ENCODE data around the gene NRIP2.

Gene NRIP2

DNA sequence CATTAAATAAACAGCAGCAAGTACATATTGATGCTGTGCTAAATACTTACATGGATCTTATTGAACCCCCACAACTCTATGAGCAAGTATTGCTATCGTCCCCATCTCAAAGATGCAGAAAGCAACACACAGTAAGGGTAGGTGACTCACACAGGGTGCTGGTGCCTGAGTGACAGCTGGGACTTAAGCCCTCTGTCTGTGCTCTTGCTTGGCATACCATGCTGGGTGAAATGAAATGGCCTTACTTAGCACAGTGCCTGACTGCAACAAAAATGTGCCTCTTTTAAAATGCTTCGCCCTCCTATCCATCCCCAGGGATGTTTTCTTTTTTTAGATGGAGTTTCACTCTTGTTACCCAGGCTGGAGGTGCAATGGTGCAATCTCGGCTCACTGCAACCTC lies 21.2 kb upstream of the NRIP2 start:
- TF ChIP-seq, protein P1, sequence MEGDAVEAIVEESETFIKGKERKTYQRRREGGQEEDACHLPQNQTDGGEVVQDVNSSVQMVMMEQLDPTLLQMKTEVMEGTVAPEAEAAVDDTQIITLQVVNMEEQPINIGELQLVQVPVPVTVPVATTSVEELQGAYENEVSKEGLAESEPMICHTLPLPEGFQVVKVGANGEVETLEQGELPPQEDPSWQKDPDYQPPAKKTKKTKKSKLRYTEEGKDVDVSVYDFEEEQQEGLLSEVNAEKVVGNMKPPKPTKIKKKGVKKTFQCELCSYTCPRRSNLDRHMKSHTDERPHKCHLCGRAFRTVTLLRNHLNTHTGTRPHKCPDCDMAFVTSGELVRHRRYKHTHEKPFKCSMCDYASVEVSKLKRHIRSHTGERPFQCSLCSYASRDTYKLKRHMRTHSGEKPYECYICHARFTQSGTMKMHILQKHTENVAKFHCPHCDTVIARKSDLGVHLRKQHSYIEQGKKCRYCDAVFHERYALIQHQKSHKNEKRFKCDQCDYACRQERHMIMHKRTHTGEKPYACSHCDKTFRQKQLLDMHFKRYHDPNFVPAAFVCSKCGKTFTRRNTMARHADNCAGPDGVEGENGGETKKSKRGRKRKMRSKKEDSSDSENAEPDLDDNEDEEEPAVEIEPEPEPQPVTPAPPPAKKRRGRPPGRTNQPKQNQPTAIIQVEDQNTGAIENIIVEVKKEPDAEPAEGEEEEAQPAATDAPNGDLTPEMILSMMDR (IDR thresholded peaks at IDR 0.05; ENCODE audit: insufficient read depth, missing control alignments): no peak
- no peak for FAIRE-seq
- DNase-seq (ENCODE audit: insufficient read length, low spot score): no peak

GRCh38 chr12:2855546-2855945 lies 20.7 kb upstream of the NRIP2 start:
- DNase-seq (ENCODE audit: insufficient read length, low spot score): no peak
- FAIRE-seq: no peak

GRCh38 chr12:2854669-2855453 lies 20.0 kb upstream of the NRIP2 start:
- DNase-seq (ENCODE audit: insufficient read length, low spot score) (no peak), FAIRE-seq (no peak)
- TF ChIP-seq, protein P1 (IDR thresholded peaks at IDR 0.05; ENCODE audit: insufficient read depth, missing control alignments): no peak

More at GRCh38 chr12:2855546-2855945, 20.7 kb upstream of the NRIP2 start:
- TF ChIP-seq, protein P1 (IDR thresholded peaks at IDR 0.05; ENCODE audit: insufficient read depth, missing control alignments): no peak

DNA sequence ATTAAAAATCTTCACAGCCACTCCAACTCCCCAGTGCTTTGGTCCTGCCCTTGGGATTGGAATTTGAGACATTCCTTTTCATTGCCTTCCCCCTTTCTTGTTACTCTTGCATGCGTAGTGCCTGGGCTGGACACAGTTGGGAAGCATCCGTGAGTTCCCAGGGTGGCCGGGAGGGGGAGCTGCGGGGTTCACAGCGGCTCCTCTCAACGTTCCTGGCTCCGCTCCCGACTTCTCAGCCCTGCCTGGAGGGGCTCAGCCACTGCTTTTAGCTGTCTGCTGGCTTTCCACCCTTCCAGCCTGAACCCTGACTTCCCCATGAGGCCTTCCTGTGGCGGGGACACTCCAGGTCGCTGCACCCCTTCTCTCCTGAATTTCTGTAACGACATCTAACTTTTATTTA lies 18.8 kb upstream of the NRIP2 start:
- peak; percentile 88 for DNase-seq (ENCODE audit: insufficient read length, low spot score)
- TF ChIP-seq, protein P1 (IDR thresholded peaks at IDR 0.05; ENCODE audit: insufficient read depth, missing control alignments): peak; percentile 82
- no peak for FAIRE-seq

DNA sequence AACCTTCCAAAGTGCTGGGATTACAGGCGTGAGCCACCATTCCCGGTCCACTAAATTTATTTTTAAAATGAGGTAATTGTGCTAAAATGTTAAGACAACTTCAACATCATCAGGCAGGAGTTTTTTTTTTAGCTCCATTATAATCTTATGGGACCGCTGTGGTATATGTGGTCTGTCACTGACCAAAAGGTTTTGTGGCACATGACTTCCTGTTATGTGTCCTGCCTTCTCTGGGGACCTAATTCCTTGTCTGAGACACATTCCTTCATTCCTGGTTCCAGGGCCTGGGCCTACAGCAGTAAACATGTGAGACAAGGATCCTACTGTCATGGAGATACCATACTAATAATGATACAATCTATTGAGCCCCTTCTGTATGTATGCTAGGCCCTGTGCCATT lies 17.1 kb upstream of the NRIP2 start:
- no peak for DNase-seq (ENCODE audit: insufficient read length, low spot score)
- TF ChIP-seq, protein P1 (IDR thresholded peaks at IDR 0.05; ENCODE audit: insufficient read depth, missing control alignments): no peak
- no peak for FAIRE-seq

DNA sequence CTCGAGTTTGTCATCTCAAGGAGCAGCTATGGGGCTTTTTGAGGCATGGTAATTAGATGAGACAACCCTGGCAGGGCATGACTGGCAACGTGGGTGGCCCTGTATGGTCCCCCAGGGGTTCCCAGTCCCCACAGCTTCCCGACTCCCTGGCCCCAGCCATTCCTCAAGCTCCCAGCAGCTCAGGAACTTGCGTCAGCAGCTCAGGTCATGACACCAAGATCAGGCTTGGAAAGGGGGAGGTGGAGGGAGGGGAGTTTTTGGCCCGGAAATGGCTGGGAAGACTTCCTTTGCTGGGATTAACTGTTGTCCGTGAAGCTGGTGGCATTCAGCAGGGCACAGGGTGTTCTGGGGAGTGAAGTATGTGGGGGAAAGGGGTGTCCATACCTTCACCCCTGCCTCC lies 10.4 kb upstream of the NRIP2 start:
- DNase-seq (ENCODE audit: insufficient read length, low spot score): no peak
- FAIRE-seq: no peak

DNA sequence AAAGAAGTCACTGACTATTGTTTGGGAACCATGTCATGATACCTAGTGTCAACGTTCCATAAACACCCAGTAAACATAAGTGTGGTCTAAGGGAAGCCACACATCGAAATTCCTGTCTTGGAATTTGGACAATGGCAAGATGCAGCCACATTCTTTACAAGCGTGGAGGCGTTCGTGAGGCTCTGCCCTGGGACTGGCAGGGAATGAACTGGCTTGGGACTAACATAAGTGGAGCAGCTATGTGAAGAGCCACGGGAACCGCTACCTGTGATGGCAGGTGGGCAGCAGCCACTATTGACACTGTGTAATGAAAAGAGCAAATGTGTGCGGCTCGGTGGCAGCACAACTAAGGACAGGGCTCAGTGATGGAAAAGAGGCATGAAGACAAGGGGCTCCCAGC lies 10.0 kb upstream of the NRIP2 start:
- FAIRE-seq (no peak), DNase-seq (ENCODE audit: insufficient read length, low spot score) (no peak)
- TF ChIP-seq, protein P1 (IDR thresholded peaks at IDR 0.05; ENCODE audit: insufficient read depth, missing control alignments): no peak

More for the DNA sequence above, 10.4 kb upstream of the NRIP2 start:
- TF ChIP-seq, protein P1 (IDR thresholded peaks at IDR 0.05; ENCODE audit: insufficient read depth, missing control alignments): no peak

All from D721Med (cell line).